Measurements from ENCODE around the gene PDE3B. TPM values are rescaled to one million over a fixed set of nuclear protein-coding genes. Genes with fewer than 3 reads are reported as not detected.
A peak's percentile ranks its signal among the peaks of the same experiment; 100 is the strongest.

PDE3B gene
- total and polyA plus RNA-seq, 9 of the 15 experiments (the other 6 are each of a cell fraction or from before 2014, with no cell fraction given): 2.3 to 22.5 (median 12.2) TPM

- TF ChIP-seq COPS2 (conservative IDR thresholded peaks at IDR 0.05) (no peak), KLF16 (IDR thresholded peaks at IDR 0.05) (no peak), RBM25 (IDR thresholded peaks at IDR 0.05; ENCODE audit: low read depth, low read length, severe bottlenecking) (no peak), PML (IDR thresholded peaks at IDR 0.05; ENCODE audit: low read length) (no peak; the same call in 1 of the 2 replicates), ILF3 (IDR thresholded peaks at IDR 0.05; ENCODE audit: borderline replicate concordance) (no peak), STAT6 (CRISPR knock-in tag; IDR thresholded peaks at IDR 0.05) (no peak), EHMT2 (IDR thresholded peaks at IDR 0.05) (peak; percentile 48; the same call in 1 of the 2 replicates), PCBP2 (IDR thresholded peaks at IDR 0.05; ENCODE audit: low read depth, low read length, poor library complexity, severe bottlenecking) (no peak), TAL1 (IDR thresholded peaks at IDR 0.05) (peak; percentile 58), NCOA4 (IDR thresholded peaks at IDR 0.05; ENCODE audit: partially characterized antibody) (no peak), HDAC8 (tag; IDR thresholded peaks at IDR 0.05) (no peak), CREB5 (CRISPR knock-in tag; IDR thresholded peaks at IDR 0.05) (no peak), ATF6 (CRISPR knock-in tag; IDR thresholded peaks at IDR 0.05) (no peak), MCM2 (IDR thresholded peaks at IDR 0.05; ENCODE audit: low read depth) (no peak), SRSF7 (optimal IDR thresholded peaks at IDR 0.05; ENCODE audit: low read depth, low read length) (no peak), SIRT6 (IDR thresholded peaks at IDR 0.05; ENCODE audit: low read depth, low read length) (no peak), STAG1 (CRISPR knock-in tag; IDR thresholded peaks at IDR 0.05; ENCODE audit: borderline replicate concordance) (no peak), NR2C1 (IDR thresholded peaks at IDR 0.05) (no peak), NR2C1 (tag; IDR thresholded peaks at IDR 0.05) (no peak), NCOA1 (IDR thresholded peaks at IDR 0.05; ENCODE audit: low read depth) (no peak), HIVEP1 (CRISPR knock-in tag; IDR thresholded peaks at IDR 0.05) (no peak), ZBTB12 (CRISPR knock-in tag; IDR thresholded peaks at IDR 0.05) (no peak), KLF6 (CRISPR knock-in tag; IDR thresholded peaks at IDR 0.05; ENCODE audit: borderline replicate concordance) (no peak), PHF20 (IDR thresholded peaks at IDR 0.05; ENCODE audit: partially characterized antibody) (no peak)
Observed at GRCh38 chr11:14668731-14669301, 25.2 kb downstream of the PDE3B start (continued).

Data from K562 (cell line).